Measurements from ENCODE around the gene CXCL8.
A peak's percentile ranks its signal among the peaks of the same experiment; 100 is the strongest.
"Not testable (repeated sequence)": the region's sequence is repeated elsewhere in the genome, so short reads cannot be mapped to it uniquely, and the experiment has no call there.

CXCL8 gene

DNA sequence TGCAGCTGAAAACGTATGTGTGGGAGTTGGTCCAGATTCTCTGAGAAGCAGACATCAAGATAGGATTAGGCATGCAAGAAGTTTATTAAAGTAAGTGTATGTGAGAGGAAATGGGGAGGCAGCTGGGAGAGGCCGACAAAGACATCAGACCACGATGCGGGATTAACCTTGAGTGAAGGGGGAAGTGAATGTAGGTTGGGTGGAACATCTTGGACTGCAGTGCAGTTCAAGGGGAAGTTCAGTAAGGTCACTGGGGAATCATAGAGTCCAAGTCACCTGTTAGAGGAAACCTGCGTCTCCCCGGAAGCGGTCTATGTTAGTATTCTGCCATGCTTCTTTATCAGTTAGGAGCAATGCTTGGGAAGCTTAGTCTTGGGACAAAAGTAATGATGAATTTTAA lies 22.0 kb downstream of the CXCL8 start:
- TF ChIP-seq, protein P1, sequence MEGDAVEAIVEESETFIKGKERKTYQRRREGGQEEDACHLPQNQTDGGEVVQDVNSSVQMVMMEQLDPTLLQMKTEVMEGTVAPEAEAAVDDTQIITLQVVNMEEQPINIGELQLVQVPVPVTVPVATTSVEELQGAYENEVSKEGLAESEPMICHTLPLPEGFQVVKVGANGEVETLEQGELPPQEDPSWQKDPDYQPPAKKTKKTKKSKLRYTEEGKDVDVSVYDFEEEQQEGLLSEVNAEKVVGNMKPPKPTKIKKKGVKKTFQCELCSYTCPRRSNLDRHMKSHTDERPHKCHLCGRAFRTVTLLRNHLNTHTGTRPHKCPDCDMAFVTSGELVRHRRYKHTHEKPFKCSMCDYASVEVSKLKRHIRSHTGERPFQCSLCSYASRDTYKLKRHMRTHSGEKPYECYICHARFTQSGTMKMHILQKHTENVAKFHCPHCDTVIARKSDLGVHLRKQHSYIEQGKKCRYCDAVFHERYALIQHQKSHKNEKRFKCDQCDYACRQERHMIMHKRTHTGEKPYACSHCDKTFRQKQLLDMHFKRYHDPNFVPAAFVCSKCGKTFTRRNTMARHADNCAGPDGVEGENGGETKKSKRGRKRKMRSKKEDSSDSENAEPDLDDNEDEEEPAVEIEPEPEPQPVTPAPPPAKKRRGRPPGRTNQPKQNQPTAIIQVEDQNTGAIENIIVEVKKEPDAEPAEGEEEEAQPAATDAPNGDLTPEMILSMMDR (IDR thresholded peaks at IDR 0.05; ENCODE audit: insufficient read depth, low read depth, low read length, missing control alignments): no peak
- no peak overlapping the region for H3K4me3 ChIP-seq (ENCODE audit: low read length)
- no peak for DNase-seq (ENCODE audit: low read depth)

- TF ChIP-seq, protein P1 (IDR thresholded peaks at IDR 0.05; ENCODE audit: insufficient read depth, low read depth, low read length, missing control alignments): no peak
- DNase-seq (ENCODE audit: low read depth): no peak
- H3K4me3 ChIP-seq (ENCODE audit: low read length): no peak overlapping the region
Measured at GRCh38 chr4:73763877-73764276, 23.5 kb downstream of the CXCL8 start.

DNA sequence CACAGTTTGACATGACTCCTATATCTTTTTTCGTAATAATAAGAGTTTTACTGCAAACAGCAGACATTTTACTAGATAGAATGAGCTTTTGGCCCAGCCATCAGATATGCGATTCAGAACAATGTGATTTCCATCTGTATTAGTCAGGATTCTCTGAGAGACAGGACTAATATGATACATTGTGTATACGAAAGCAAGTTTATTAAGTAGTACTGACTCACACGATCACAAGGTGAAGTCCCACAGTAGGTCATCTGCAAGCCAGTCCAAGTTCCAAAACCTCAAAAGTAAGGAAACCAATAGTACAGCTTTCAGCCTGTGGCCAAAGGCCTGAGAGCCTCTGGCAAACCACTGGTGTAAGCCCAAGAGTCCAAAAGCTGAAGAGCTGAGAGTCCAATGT lies 24.1 kb downstream of the CXCL8 start:
- DNase-seq (ENCODE audit: low read depth): peak; percentile 52
- TF ChIP-seq, protein P1 (IDR thresholded peaks at IDR 0.05; ENCODE audit: insufficient read depth, low read depth, low read length, missing control alignments): no peak
- H3K4me3 ChIP-seq (ENCODE audit: low read length): no peak overlapping the region

DNA sequence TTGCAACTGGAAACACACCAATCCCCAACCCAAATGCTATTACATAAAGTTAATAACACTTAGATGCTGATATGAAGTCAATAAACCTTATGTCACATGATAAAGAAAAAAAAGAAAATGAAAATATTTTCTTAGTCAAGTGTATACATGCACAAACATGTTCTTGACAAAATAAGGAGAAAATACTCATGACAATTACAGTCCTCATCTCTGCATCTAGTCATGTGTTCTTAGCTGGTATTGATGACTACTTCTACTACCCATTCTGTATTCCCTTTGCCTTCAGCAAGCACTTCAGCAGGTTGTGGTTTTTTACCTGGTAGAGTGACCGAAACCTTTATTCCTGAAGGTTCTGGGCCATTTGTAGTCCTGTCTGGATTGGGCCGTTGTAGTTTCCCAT lies 24.9 kb downstream of the CXCL8 start:
- H3K4me3 ChIP-seq (ENCODE audit: low read length): no peak overlapping the region
- TF ChIP-seq, protein P1 (IDR thresholded peaks at IDR 0.05; ENCODE audit: insufficient read depth, low read depth, low read length, missing control alignments): no peak
- peak; percentile 57 for DNase-seq (ENCODE audit: low read depth)

DNA sequence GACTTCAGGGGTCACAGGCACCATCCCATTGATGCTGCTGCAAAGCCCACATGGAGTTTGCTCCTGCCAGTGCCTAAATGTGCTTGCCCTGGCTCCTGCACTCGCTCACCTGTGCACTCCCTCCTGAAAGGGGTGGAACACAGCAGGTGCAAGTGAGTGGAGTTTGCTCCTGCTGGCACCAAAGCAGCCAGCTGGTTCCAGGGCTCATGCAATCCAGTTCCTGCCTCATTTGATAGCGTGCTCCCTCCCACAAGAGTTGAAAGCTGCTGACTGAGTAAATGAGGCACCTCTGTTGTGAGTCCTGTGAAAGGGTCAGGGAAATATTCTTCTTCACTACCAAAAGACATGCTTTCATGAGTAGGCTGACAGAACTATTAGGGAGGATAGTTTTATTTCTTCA lies 30.5 kb downstream of the CXCL8 start:
- TF ChIP-seq, protein P1 (IDR thresholded peaks at IDR 0.05; ENCODE audit: insufficient read depth, low read depth, low read length, missing control alignments): no peak
- no peak for DNase-seq (ENCODE audit: low read depth)
- no peak overlapping the region for H3K4me3 ChIP-seq (ENCODE audit: low read length)

- TF ChIP-seq, protein P1 (IDR thresholded peaks at IDR 0.05; ENCODE audit: insufficient read depth, low read depth, low read length, missing control alignments): no peak
- no peak for DNase-seq (ENCODE audit: low read depth)
Measured at GRCh38 chr4:73772363-73772762, 32.0 kb downstream of the CXCL8 start.

GRCh38 chr4:73774406-73774805 lies 34.0 kb downstream of the CXCL8 start:
- not testable (repeated sequence) for H3K4me3 ChIP-seq (ENCODE audit: low read length)

More at GRCh38 chr4:73772363-73772762, 32.0 kb downstream of the CXCL8 start:
- no peak overlapping the region for H3K4me3 ChIP-seq (ENCODE audit: low read length)

More at GRCh38 chr4:73774406-73774805, 34.0 kb downstream of the CXCL8 start:
- DNase-seq (ENCODE audit: low read depth): not testable (repeated sequence)
